Endothelial cell of umbilical vein (primary cell): ENCODE results near the gene ARHGAP22. TPM values are rescaled to one million over a fixed set of nuclear protein-coding genes. Genes with fewer than 3 reads are reported as not detected.

Source experiments
- BruUV-seq: library from RNA; stranded (reverse); fragments of 400-500 nt; replicated peaks from 2 replicates; lab custom pipeline; 2021; lab: Mats Ljungman, UMichigan
- CTCF ChIA-PET: fragments of 300-600, 350-600 bp; sonication (Branson Sonifier 250); formaldehyde crosslinking; loops from one replicate; lab custom pipeline; 2021; ENCODE audit warnings: antibody characterized with exemption, inconsistent platforms; lab: Charles Lee
- POLR2A ChIA-PET: fragments of 300-600, 350-600 bp; sonication (Branson Sonifier 250); formaldehyde crosslinking; loops from one replicate; lab custom pipeline; 2021; ENCODE audit warnings: antibody characterized with exemption, inconsistent platforms; lab: Charles Lee
- DNase-seq: peaks from one replicate; pipeline ENCODE4 v3.0.0-alpha.2; 2011; ENCODE audit warnings: low read depth, low spot score
- FAIRE-seq: peaks from 2 replicates; lab custom pipeline; 2011; peaks lifted over from hg19 to GRCh38; lab: Jason Lieb, UNC
- H2AFZ ChIP-seq: 2 replicates; pipeline ENCODE4 v1.6.0; 2012; ENCODE audit warnings: low read depth, low read length, control low read depth, inconsistent platforms
- H3K27ac ChIP-seq: 2 replicates; pipeline ENCODE4 v1.5.1; 2011; ENCODE audit warnings: low read depth, mild to moderate bottlenecking, control low read depth, low read length, moderate library complexity; ENCODE audit not compliant: insufficient read depth
- H3K27me3 ChIP-seq, 2 experiments: 2 replicates each; pipeline versions ENCODE4 v1.6.0 to v1.6.1; 2011; ENCODE audit warnings: low read length in 2 of 2, mixed read lengths in 1 of 2; ENCODE audit not compliant: control insufficient read depth in 2 of 2, insufficient read depth in 2 of 2
- H3K36me3 ChIP-seq, 2 experiments: 2 replicates in 1 of 2; 3 replicates in 1 of 2; pipeline ENCODE4 v1.5.1; 2011; ENCODE audit warnings: low read length in 2 of 2, mild to moderate bottlenecking in 1 of 2, moderate library complexity in 1 of 2; ENCODE audit not compliant: control insufficient read depth in 2 of 2, insufficient read depth in 2 of 2; ENCODE audit errors: extremely low read depth in 1 of 2
- H3K4me1 ChIP-seq: 3 replicates; pipeline ENCODE4 v1.5.1; 2011; ENCODE audit warnings: mild to moderate bottlenecking, low read length; ENCODE audit not compliant: control insufficient read depth, insufficient read depth; ENCODE audit errors: extremely low read depth
- H3K4me2 ChIP-seq: 2 replicates; pipeline ENCODE4 v1.6.1; 2011; ENCODE audit warnings: low read length, control low read depth, mixed read lengths; ENCODE audit not compliant: insufficient read depth
- H3K4me3 ChIP-seq, 3 experiments: fragments of 200-600 bp in 1 of 3; sonication (generic), shearing (Covaris generic) in 1 of 3; replicated peaks in 1 of 3; 2 replicates each; pipeline ENCODE4 v1.5.1; 2011 to 2016; ENCODE audit warnings: control low read depth in 3 of 3, low read length in 3 of 3, mild to moderate bottlenecking in 2 of 3, inconsistent platforms in 1 of 3, low read depth in 1 of 3, moderate library complexity in 1 of 3; ENCODE audit not compliant: insufficient read depth in 1 of 3
- H3K79me2 ChIP-seq: 2 replicates; pipeline ENCODE4 v1.6.0; 2012; ENCODE audit warnings: low read length, inconsistent platforms; ENCODE audit not compliant: control insufficient read depth, insufficient read depth
- H3K9ac ChIP-seq: replicated peaks from 2 replicates; pipeline ENCODE3; 2011; ENCODE audit warnings: low read length, control low read depth; ENCODE audit not compliant: insufficient read depth; ENCODE audit errors: extremely low read depth
- H3K9me1 ChIP-seq: replicated peaks from 3 replicates; pipeline ENCODE4 v1.6.0; 2011; ENCODE audit warnings: mild to moderate bottlenecking, low read length; ENCODE audit not compliant: control insufficient read depth, insufficient read depth; ENCODE audit errors: extremely low read depth
- H3K9me3 ChIP-seq: replicated peaks from 2 replicates; pipeline ENCODE4 v1.5.1; 2012; ENCODE audit warnings: low read length, inconsistent platforms; ENCODE audit not compliant: control insufficient read depth, insufficient read depth
- H4K20me1 ChIP-seq: replicated peaks from 2 replicates; pipeline ENCODE3; 2011; ENCODE audit warnings: mild to moderate bottlenecking, low read length; ENCODE audit not compliant: control insufficient read depth, insufficient read depth; ENCODE audit errors: extremely low read depth
- CTCF ChIP-seq, 2 donors: IDR thresholded peaks; 1 replicate in 1 of 2; 2 replicates in 1 of 2; pipeline ENCODE4 v1.5.1; 2011; ENCODE audit warnings: low read length in 2 of 2, mild to moderate bottlenecking in 2 of 2, moderate library complexity in 2 of 2, control low read depth in 1 of 2, inconsistent platforms in 1 of 2, low read depth in 1 of 2; ENCODE audit not compliant: insufficient read depth in 1 of 2; ENCODE audit errors: extremely low read depth in 1 of 2
- EZH2 ChIP-seq: IDR thresholded peaks from 2 replicates; pipeline ENCODE4 v1.6.1; 2012; ENCODE audit warnings: borderline replicate concordance, low read depth, mild to moderate bottlenecking, moderate library complexity, low read length, inconsistent platforms; ENCODE audit not compliant: severe bottlenecking
- FOS ChIP-seq: IDR thresholded peaks from 2 replicates; pipeline ENCODE4 v1.6.1; 2011; ENCODE audit warnings: mild to moderate bottlenecking, low read length, moderate library complexity, borderline replicate concordance; ENCODE audit not compliant: insufficient read depth
- GATA2 ChIP-seq: IDR thresholded peaks from 2 replicates; pipeline ENCODE4 v1.7.0; 2011; ENCODE audit warnings: low read depth, mild to moderate bottlenecking, moderate library complexity, mixed read lengths, low read length; ENCODE audit not compliant: insufficient read length, insufficient read depth
- JUN ChIP-seq: IDR thresholded peaks from 2 replicates; pipeline ENCODE4 v1.6.1; 2011; ENCODE audit warnings: borderline replicate concordance, low read depth; ENCODE audit not compliant: insufficient read length, insufficient read depth
- MAX ChIP-seq: IDR thresholded peaks from 2 replicates; pipeline ENCODE4 v1.6.1; 2011; ENCODE audit not compliant: insufficient read depth, insufficient read length
- MYC ChIP-seq: IDR thresholded peaks from one replicate; pipeline ENCODE4 v1.6.1; 2011; ENCODE audit warnings: mild to moderate bottlenecking, low read depth, low read length
- POLR2A ChIP-seq: IDR thresholded peaks from 2 replicates; pipeline ENCODE4 v1.6.1; 2012; ENCODE audit warnings: low read depth, mild to moderate bottlenecking, control low read depth, low read length
- POLR2AphosphoS5 ChIP-seq: IDR thresholded peaks from 2 replicates; pipeline ENCODE4 v1.6.1; 2012; ENCODE audit warnings: low read depth, mild to moderate bottlenecking, control low read depth, low read length, moderate library complexity; ENCODE audit not compliant: insufficient read depth
- dilution Hi-C: fragments of 300-500 bp; cut with MboI; formaldehyde crosslinking; loops from one replicate; pipeline ENCODE4 v1.15.0; 2019; ENCODE audit warnings: low sequenced_read_pairs; ENCODE audit not compliant: extremely low pct_ligation_motif_present
- intact Hi-C: fragments of 100-400 bp; cut with micrococcal nuclease; formaldehyde crosslinking; loops from one replicate; pipeline ENCODE4 v1.10.0; 2022
- polyA plus RNA-seq, 4 experiments: library from polyadenylated mRNA; depleted of rRNA in 3 of 4; stranded (reverse) in 3 of 4; unstranded in 1 of 4; fragments of >200 nt; gene quantifications; 2 replicates each; pipeline versions ENCODE4 v1.2.1 to v1.2.3, GENCODE V29; 2011 to 2012; ENCODE audit warnings: missing spikeins in 1 of 4
- total RNA-seq: library from RNA; stranded (reverse); gene quantifications from 2 replicates; pipeline ENCODE4 v1.2.3, GENCODE V29; 2021

ARHGAP22 gene
- total and polyA plus RNA-seq, 2 donors (not counting 3 experiments of a cell fraction or from before 2014, with no cell fraction given), result 8.6 to 50.3 TPM

- FAIRE-seq (no peak), DNase-seq (no peak)
- Histone ChIP-seq H3K4me3 (no peak overlapping the region), H3K4me2 (no peak overlapping the region), H3K36me3 (no peaks in the 10 kb centered on the region), H2AFZ (no peak overlapping the region), H3K79me2 (peaks cover 99% of the 10 kb centered on the region), H3K27ac (no peak overlapping the region), H3K4me1 (peaks cover 22% of the 10 kb centered on the region), H3K9ac (no peak overlapping the region), H4K20me1 (no peaks in the 10 kb centered on the region), H3K27me3 (no peaks in the 10 kb centered on the region), H3K9me1 (no peaks in the 10 kb centered on the region), H3K9me3 (no peaks in the 10 kb centered on the region)
- no TSS peak for BruUV-seq
- ChIA-PET POLR2A (no interaction called here), CTCF (no interaction called here)
- dilution Hi-C loops (no loop called here), intact Hi-C loops (no loop called here)
- TF ChIP-seq JUN (no peak), MAX (no peak), POLR2AphosphoS5 (no peak), CTCF (IDR thresholded peaks at IDR 0.05; ENCODE audit: extremely low read depth in 1 of 2, insufficient read depth in 1 of 2, low read depth in 1 of 2, low read length in 2 of 2) (no peak), FOS (no peak), MYC (no peak), POLR2A (no peak), EZH2 (no peak), GATA2 (no peak)
Measured at GRCh38 chr10:48598243-48598935, 6.5 kb downstream of the ARHGAP22 start.
